Measurements from ENCODE around the gene SLC16A3. TPM values are rescaled to one million over a fixed set of nuclear protein-coding genes. Genes with fewer than 3 reads are reported as not detected.
A peak's percentile ranks its signal among the peaks of the same experiment; 100 is the strongest.

Gene SLC16A3
- total RNA-seq, 1 experiment from 2014 or later, result 28.7 TPM

DNA sequence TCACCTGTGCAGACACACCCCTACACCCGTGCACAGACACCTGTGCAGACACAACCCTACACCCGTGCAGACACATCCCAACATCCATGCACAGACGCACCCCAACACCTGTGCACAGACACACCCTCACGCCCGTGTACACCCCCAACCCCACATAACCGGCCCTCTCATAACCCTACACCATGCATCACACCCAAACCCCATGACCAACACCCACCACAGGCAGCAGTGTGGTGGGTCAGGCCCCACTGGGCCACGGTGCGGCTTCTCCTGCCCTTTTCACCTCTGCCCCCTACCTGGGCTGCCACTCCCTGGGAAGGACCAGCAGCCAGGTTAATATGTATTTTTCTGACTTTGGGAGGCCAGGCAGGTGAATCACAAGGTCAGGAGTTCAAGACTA lies 4.2 kb upstream of the SLC16A3 start (continued):
- TF ChIP-seq AR (CRISPR knock-in tag; IDR thresholded peaks at IDR 0.05) (no peak), CREM (CRISPR knock-in tag; IDR thresholded peaks at IDR 0.05) (no peak), NR3C1 (CRISPR knock-in tag; conservative IDR thresholded peaks at IDR 0.05; ENCODE audit: low read depth) (no peak), ZNF121 (CRISPR knock-in tag; IDR thresholded peaks at IDR 0.05) (no peak), CREB1 (CRISPR knock-in tag; IDR thresholded peaks at IDR 0.05) (no peak), PRRX2 (CRISPR knock-in tag; IDR thresholded peaks at IDR 0.05) (no peak), ZNF423 (CRISPR knock-in tag; IDR thresholded peaks at IDR 0.05) (no peak), ZNF317 (CRISPR knock-in tag; IDR thresholded peaks at IDR 0.05; ENCODE audit: borderline replicate concordance, low read depth) (no peak), USF1 (CRISPR knock-in tag; IDR thresholded peaks at IDR 0.05) (no peak), JUN (CRISPR knock-in tag; IDR thresholded peaks at IDR 0.05) (no peak)
- TF ChIP-seq, protein P1, sequence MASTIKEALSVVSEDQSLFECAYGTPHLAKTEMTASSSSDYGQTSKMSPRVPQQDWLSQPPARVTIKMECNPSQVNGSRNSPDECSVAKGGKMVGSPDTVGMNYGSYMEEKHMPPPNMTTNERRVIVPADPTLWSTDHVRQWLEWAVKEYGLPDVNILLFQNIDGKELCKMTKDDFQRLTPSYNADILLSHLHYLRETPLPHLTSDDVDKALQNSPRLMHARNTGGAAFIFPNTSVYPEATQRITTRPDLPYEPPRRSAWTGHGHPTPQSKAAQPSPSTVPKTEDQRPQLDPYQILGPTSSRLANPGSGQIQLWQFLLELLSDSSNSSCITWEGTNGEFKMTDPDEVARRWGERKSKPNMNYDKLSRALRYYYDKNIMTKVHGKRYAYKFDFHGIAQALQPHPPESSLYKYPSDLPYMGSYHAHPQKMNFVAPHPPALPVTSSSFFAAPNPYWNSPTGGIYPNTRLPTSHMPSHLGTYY (CRISPR knock-in tag; IDR thresholded peaks at IDR 0.05), result no peak

- TF ChIP-seq GABPB1 (CRISPR knock-in tag; IDR thresholded peaks at IDR 0.05) (peak; percentile 35), NFE2L1 (CRISPR knock-in tag; IDR thresholded peaks at IDR 0.05) (no peak)
- Mint-ChIP-seq H3K4me1 (peaks cover 4% of the 10 kb centered on the region), H3K27me3 (ENCODE audit: low read depth) (peaks cover 45% of the 10 kb centered on the region), H3K27ac (no peak overlapping the region), H3K9me3 (no peaks in the 10 kb centered on the region), H3K4me3 (no peak overlapping the region), H3K36me3 (no peaks in the 10 kb centered on the region)
- ChIA-PET CTCF (interaction anchor here (1.0 kb wide), 2 partner anchors 11 to 20 kb away, joined by 3 read pairs; no protein-coding TSS in a partner anchor), POLR2A (no interaction called here)
- DNase-seq (ENCODE audit: low spot score) (no peak), ATAC-seq (no peak)
These were observed 3.3 kb upstream of the SLC16A3 start for GRCh38 chr17:82225368-82226029.

GRCh38 chr17:82226146-82226808 lies 2.6 kb upstream of the SLC16A3 start:
- CTCF ChIA-PET, result interaction anchor here (0.6 to 1.0 kb wide), 4 partner anchors 10 to 20 kb away, joined by 3 to 4 read pairs (median 3); no protein-coding TSS in a partner anchor
- H3K4me1 Mint-ChIP-seq, result peaks cover 4% of the 10 kb centered on the region
- H3K4me3 Mint-ChIP-seq, result no peak overlapping the region
- TF ChIP-seq JUN (CRISPR knock-in tag; IDR thresholded peaks at IDR 0.05) (no peak), ZSCAN18 (CRISPR knock-in tag; IDR thresholded peaks at IDR 0.05) (no peak), AR (CRISPR knock-in tag; IDR thresholded peaks at IDR 0.05) (no peak), MXD4 (CRISPR knock-in tag; IDR thresholded peaks at IDR 0.05; ENCODE audit: borderline replicate concordance) (no peak), HMGA2 (CRISPR knock-in tag; IDR thresholded peaks at IDR 0.05) (no peak)
- TF ChIP-seq, protein P1 (CRISPR knock-in tag; IDR thresholded peaks at IDR 0.05), result no peak
- TF ChIP-seq, protein P2, sequence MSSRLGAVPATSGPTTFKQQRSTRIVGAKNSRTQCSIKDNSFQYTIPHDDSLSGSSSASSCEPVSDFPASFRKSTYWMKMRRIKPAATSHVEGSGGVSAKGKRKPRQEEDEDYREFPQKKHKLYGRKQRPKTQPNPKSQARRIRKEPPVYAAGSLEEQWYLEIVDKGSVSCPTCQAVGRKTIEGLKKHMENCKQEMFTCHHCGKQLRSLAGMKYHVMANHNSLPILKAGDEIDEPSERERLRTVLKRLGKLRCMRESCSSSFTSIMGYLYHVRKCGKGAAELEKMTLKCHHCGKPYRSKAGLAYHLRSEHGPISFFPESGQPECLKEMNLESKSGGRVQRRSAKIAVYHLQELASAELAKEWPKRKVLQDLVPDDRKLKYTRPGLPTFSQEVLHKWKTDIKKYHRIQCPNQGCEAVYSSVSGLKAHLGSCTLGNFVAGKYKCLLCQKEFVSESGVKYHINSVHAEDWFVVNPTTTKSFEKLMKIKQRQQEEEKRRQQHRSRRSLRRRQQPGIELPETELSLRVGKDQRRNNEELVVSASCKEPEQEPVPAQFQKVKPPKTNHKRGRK (CRISPR knock-in tag; IDR thresholded peaks at IDR 0.05; ENCODE audit: borderline replicate concordance), result no peak

More at GRCh38 chr17:82226146-82226808, 2.6 kb upstream of the SLC16A3 start:
- Mint-ChIP-seq H3K27me3 (ENCODE audit: low read depth) (peaks cover 41% of the 10 kb centered on the region), H3K9me3 (no peaks in the 10 kb centered on the region), H3K27ac (no peak overlapping the region), H3K36me3 (no peaks in the 10 kb centered on the region)
- POLR2A ChIA-PET, result no interaction called here
- DNase-seq (ENCODE audit: low spot score), result no peak
- ATAC-seq, result no peak

All from WTC11 (cell line).